H4 (cell line): ENCODE measurements around the gene RTL9. TPM values are rescaled to one million over a fixed set of nuclear protein-coding genes. Genes with fewer than 3 reads are reported as not detected.
"Not testable (repeated sequence)": the region's sequence is repeated elsewhere in the genome, so short reads cannot be mapped to it uniquely, and the experiment has no call there.

Source experiments
- DNase-seq: peaks from one replicate; pipeline ENCODE4 v3.0.0-alpha.2; 2015; ENCODE audit warnings: low spot score
- total RNA-seq: library from RNA; depleted of rRNA; stranded (reverse); fragments of >200 nt; shearing (Covaris generic); gene quantifications from 2 replicates; pipeline ENCODE4 v1.2.3, GENCODE V29; 2014; rRNA removed

The RTL9 gene
- 0.04 and 0.15 TPM in 2 replicates for total RNA-seq

DNA sequence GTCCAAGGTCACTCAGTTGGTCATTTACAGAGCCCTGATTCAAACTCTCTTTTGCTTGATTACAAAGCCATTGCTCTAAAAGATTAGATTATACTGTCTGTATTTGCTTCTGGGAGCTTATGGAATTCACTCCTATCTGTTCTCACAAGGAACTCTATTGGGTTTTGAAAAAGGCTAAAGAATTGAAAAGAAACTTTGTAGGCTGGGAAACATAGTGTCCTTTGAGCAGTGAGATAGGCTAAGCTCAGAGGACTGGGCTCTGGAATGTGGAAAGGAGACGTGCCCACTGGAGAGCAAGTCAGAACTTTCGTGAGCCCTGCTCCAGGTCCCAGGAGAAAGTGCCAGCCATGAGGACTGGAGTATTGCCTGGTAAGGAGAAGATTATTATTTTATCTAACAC is at the start of gene RTL9:
TSS of gene RTL9 (plus strand) at position 301 of the 400 bp plus-strand sequence. CDS start 91,770 bp downstream, outside the sequence.
- DNase-seq, result no peak

DNA sequence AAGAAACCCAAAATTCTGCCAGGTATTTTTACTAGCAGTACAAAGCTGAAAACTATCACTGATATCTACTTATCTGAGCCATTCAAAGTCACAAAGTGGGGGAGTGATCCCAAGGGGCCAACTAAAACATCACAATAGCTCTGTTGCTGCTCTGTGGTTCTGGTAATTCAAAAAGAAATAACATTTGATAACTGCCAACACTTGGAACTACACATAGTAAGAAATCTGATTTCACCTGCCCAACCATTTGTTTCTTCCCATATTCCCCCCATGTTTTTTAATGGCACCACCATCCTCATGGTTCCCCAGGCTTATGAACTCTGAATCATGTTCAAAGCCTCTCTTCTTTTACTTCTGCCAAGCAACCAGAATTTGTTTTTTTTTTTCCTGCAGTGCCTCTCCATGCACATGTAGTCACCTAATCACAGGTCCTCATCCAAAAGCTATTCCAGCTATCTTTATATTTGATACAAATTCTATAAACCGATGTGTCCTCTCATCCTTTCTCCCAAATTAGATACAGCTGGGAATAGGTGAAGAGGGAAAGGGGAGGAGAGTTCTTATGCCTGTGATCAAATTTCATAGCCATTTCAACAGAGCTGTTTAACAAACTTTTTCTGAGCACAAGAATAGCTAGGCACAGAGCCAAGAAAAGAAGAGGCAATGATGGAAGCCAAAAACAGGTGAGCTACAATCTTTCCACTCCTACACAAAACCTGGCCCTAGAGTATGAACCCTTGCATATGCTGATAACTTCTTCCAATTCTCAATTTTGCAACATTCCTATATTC is 48.5 kb upstream of the RTL9 start:
- no peak for DNase-seq

GRCh38 chrX:110310896-110311295 is 47.8 kb upstream of the RTL9 start:
- DNase-seq, result no peak

DNA sequence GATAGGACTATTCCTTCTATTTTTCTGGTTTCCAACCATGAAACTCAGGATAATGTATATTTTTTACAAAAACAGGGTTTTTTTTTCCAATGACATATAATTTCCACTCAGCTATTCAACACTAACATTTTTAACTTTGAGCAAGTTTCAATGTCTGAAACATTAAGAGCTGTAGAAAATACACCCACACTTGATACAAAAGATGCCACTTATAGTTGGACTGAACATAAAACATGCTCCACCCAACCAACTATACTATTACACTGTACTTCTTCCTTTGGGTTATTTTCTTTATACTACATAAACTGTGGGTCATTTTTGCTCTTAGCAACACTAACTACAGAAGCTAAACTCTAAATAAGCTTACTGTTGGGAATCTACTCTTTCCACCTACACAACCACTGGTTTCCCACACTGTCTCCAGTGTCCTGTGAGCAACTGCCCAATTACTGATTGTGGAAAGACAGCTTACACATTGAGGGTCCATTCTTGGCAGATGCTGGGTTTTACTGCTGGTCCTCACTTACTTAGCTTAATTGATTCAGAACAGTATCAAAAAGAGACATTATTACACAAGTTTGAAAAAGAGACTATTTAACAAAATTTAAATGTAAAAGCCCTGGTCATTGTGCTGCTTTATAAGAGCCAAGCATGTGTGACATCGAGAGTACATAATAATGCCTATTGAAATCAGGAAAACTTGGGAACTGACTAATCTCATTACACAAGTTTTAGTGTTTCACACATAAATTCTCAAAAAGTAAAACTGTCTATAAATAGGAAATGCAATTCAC is 47.0 kb upstream of the RTL9 start:
- no peak for DNase-seq

- no peak for DNase-seq
These were observed 43.1 kb upstream of the RTL9 start for GRCh38 chrX:110315551-110315950.

- no peak for DNase-seq
These were observed 42.1 kb upstream of the RTL9 start for GRCh38 chrX:110316351-110317060.

GRCh38 chrX:110317061-110317819 is 41.4 kb upstream of the RTL9 start:
- no peak for DNase-seq

GRCh38 chrX:110317820-110318663 is 40.6 kb upstream of the RTL9 start, which contains the start of gene AMMECR1:
AMMECR1 (minus strand) TSS chrX:110318085; CDS start chrX:110318071, 14 bp downstream.
- peak; percentile 72 for DNase-seq

DNA sequence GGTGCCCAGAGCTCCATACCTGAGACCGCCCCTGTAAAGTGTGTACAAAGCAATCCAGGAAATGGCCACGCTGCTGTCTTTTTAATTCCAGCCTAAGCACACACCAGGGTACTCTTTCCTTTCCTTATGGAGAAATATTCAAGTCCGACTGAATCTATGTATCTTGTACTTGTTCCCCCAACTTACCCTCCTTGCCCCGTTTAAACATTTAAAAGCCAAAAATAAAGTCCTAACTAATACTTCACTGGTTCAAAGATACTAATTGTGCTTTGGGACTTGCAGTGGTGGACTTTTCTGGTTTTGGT is 40.0 kb upstream of the RTL9 start:
- DNase-seq, result no peak

- DNase-seq, result no peak
These were observed 38.2 kb upstream of the RTL9 start for GRCh38 chrX:110320381-110320987.

DNA sequence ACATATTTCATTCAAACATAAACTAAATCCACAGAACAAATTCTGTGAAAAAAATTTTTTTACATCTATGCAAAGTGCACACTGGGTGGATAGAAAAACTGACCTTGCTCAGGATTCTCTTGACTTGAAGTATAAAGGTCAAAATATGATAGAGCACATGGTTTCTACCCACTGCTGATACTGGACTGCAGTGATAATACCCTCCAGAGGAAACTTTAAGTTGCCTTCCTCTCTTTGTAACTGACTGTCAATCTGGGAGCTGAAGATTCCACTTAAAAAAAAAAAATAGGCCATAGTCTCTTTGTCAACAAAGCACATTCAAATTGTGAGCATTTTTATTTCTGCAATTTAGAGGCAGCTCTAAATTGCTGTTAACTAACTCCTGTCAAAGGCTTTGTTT is 37.6 kb upstream of the RTL9 start:
- DNase-seq, result no peak

GRCh38 chrX:110321670-110322069 is 37.0 kb upstream of the RTL9 start:
- no peak for DNase-seq

DNA sequence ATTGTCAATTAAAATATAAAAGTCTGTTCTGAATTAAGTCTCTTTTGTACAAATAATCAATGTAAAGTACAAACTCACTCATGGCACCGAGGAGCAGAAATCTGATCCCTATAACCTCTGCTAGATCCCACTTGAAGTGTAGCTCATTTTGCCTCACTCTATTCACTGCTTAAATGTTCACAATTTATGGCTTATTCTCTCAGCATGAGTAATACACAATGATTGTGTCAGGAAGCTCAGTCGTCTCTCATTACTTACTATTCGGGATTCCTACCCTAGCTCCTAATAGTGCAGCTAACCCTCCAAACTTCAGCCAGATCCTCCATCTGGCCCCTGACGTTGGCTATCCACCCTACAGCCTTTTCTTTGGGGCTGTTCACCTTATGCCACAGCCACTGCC is 36.0 kb upstream of the RTL9 start:
- DNase-seq, result no peak

DNA sequence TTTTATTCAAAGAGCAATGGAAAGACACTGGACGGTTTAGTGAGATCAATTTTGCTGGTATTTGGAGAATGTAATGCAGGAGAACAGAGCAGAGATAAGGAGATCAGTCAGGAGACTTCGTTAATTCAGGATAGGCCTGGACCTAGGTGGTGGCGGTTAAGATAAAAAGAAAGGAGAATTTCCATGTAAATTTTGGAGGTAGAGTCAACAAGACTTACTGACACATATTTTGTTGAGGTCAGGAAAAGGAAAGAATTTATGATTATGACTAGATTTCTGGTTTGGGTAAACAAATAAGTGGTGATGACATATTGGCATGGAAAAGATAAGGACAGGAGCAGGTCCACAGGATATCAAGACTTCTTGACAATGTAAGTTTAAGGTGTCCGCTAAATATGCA is 31.9 kb upstream of the RTL9 start:
- DNase-seq, result no peak

GRCh38 chrX:110327336-110327735 is 31.3 kb upstream of the RTL9 start:
- no peak for DNase-seq

DNA sequence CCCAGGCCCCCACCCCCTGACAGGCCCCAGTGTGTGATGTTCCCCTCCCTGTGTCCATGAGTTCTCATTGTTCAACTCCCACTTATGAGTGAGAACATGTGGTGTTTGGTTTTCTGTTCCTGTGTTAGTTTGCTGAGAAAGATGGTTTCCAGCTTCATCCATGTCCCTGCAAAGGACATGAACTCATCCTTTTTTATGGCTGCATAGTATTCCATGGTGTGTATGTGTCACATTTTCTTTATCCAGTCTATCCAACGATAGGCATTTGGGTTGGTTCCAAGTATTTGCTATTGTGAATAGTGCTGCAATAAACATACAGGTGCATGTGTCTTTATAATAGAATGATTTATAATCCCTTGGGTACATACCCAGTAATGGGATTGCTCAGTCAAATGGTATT is 30.0 kb upstream of the RTL9 start:
- DNase-seq, result not testable (repeated sequence)

GRCh38 chrX:110331444-110332030 is 27.1 kb upstream of the RTL9 start:
- DNase-seq, result no peak

DNA sequence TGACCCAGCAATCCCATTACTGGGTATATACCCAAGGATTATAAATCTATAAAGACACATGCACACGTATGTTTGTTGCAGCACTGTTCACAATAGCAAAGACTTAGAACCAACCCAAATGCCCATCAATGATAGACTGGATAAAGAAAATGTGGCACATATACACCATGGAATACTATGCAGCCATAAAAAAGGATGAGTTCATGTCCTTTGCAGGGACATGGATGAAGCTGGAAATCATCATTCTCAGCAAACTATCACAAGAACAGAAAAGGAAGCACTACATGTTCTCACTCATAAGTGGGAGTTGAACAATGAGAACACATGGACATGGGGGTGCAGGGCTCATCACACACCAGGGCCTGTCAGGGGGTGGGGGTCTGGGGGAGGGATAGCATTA is 25.2 kb upstream of the RTL9 start:
- not testable (repeated sequence) for DNase-seq

GRCh38 chrX:110338935-110339334 is 19.7 kb upstream of the RTL9 start:
- DNase-seq, result peak; percentile 43
